H1 (cell line): Measurements from ENCODE around the gene CTIF.

Experiments
- CEBPB ChIP-seq: IDR thresholded peaks from 2 replicates; pipeline ENCODE4 v1.6.1; 2012; ENCODE audit warnings: low read depth, low read length
- EZH2 ChIP-seq: fragments of 200-600 bp; sonication (generic); IDR thresholded peaks from 2 replicates; pipeline ENCODE4 v1.7.1; 2012; ENCODE audit warnings: low read depth, mild to moderate bottlenecking, moderate library complexity, low read length, inconsistent platforms; ENCODE audit not compliant: severe bottlenecking
- JUND ChIP-seq: IDR thresholded peaks from 2 replicates; pipeline ENCODE4 v1.6.1; 2011; ENCODE audit warnings: mild to moderate bottlenecking, improper control_type of control experiment, low read length
- SP2 ChIP-seq: IDR thresholded peaks from 2 replicates; pipeline ENCODE4 v1.6.1; 2012; ENCODE audit warnings: mild to moderate bottlenecking, low read length, inconsistent platforms
- SUZ12 ChIP-seq: fragments of 200-600 bp; sonication (generic); IDR thresholded peaks from 2 replicates; pipeline ENCODE4 v1.6.1; 2012; ENCODE audit warnings: mild to moderate bottlenecking, inconsistent platforms, low read length, moderate library complexity, mixed read lengths
- TF ChIP-seq, protein P1 (sequence below): IDR thresholded peaks from 2 replicates; pipeline ENCODE4 v1.6.1; 2011; ENCODE audit warnings: low read depth, mild to moderate bottlenecking, low read length; ENCODE audit not compliant: insufficient read depth
- TF ChIP-seq, protein P2 (sequence below), 3 experiments: IDR thresholded peaks; 1 replicate in 2 of 3; 2 replicates in 1 of 3; pipeline versions ENCODE4 v1.5.1 to v1.6.1; 2011; ENCODE audit warnings: low read length in 3 of 3, mild to moderate bottlenecking in 3 of 3, inconsistent platforms in 2 of 3, low read depth in 1 of 3, moderate library complexity in 1 of 3; ENCODE audit not compliant: insufficient read depth in 1 of 3; ENCODE audit errors: control extremely low read depth in 1 of 3
- TF ChIP-seq, protein P3 (sequence below): IDR thresholded peaks from 2 replicates; pipeline ENCODE4 v1.6.1; 2012; ENCODE audit warnings: low read length, inconsistent platforms

DNA sequence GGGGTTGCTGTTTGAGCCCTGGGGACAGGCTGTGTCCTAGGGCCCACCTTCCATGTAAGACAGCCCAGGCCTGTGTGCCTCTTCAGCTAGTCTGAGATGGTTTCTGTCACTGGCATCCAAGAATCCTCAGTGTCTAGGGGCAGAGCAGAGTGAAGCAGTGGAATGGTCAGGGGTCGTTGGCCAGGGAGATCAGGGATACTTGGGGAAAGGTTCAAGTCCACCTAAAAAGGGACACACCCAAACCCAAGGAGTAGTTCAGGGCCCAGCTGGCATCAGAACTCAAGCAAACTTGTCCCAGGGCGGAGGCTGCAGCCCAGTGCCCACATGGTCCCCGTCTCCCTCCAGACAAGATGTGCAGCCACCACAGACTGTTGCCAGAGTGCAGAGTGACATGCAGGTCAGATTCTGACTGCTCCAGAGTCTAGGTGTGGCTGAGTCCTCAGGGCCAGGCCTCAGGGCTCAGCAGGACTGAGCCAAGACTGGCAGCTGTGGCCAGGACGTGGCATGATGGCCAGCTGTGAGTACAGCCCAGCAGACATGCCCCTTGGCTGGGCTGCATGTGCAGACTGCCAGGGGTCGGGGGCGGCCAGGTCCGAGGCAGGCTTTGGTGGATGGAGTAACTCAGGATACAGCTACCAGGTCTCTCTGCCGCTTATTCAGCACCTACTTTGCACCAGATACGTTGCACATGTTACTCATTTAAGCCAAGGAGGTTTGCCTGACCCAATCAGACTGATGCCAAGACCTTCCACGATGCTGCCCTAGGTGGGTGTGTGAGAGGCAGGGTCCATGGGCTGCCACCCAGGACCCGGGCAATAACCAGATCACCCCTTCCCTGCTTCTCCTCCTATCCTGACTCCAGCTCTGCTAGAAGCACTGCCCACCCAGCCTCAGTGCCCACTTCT, 265.4 kb downstream of the CTIF start:
- no peak for TF ChIP-seq CEBPB
- TF ChIP-seq, protein P1, sequence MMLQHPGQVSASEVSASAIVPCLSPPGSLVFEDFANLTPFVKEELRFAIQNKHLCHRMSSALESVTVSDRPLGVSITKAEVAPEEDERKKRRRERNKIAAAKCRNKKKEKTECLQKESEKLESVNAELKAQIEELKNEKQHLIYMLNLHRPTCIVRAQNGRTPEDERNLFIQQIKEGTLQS = no peak
- TF ChIP-seq, protein P2, sequence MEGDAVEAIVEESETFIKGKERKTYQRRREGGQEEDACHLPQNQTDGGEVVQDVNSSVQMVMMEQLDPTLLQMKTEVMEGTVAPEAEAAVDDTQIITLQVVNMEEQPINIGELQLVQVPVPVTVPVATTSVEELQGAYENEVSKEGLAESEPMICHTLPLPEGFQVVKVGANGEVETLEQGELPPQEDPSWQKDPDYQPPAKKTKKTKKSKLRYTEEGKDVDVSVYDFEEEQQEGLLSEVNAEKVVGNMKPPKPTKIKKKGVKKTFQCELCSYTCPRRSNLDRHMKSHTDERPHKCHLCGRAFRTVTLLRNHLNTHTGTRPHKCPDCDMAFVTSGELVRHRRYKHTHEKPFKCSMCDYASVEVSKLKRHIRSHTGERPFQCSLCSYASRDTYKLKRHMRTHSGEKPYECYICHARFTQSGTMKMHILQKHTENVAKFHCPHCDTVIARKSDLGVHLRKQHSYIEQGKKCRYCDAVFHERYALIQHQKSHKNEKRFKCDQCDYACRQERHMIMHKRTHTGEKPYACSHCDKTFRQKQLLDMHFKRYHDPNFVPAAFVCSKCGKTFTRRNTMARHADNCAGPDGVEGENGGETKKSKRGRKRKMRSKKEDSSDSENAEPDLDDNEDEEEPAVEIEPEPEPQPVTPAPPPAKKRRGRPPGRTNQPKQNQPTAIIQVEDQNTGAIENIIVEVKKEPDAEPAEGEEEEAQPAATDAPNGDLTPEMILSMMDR (IDR thresholded peaks at IDR 0.05; ENCODE audit: control extremely low read depth in 1 of 3, insufficient read depth in 1 of 3, low read depth in 1 of 3, low read length in 3 of 3) = no peak
- TF ChIP-seq SUZ12 = no peak
- TF ChIP-seq, protein P3, sequence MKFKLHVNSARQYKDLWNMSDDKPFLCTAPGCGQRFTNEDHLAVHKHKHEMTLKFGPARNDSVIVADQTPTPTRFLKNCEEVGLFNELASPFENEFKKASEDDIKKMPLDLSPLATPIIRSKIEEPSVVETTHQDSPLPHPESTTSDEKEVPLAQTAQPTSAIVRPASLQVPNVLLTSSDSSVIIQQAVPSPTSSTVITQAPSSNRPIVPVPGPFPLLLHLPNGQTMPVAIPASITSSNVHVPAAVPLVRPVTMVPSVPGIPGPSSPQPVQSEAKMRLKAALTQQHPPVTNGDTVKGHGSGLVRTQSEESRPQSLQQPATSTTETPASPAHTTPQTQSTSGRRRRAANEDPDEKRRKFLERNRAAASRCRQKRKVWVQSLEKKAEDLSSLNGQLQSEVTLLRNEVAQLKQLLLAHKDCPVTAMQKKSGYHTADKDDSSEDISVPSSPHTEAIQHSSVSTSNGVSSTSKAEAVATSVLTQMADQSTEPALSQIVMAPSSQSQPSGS = no peak
- no peak for TF ChIP-seq EZH2
- TF ChIP-seq SP2 = no peak
- TF ChIP-seq JUND = no peak
